Endothelial cell (in vitro differentiated cells): ENCODE data around the gene CREB5. TPM values are rescaled to one million over a fixed set of nuclear protein-coding genes. Genes with fewer than 3 reads are reported as not detected.

Source experiments
- DNase-seq: peaks from one replicate; pipeline ENCODE4 v3.0.0; 2021; ENCODE audit warnings: low spot score
- H3K27ac Mint-ChIP-seq: one replicate; pipeline ENCODE4 v1.8.0; 2021; ENCODE audit warnings: mixed read lengths, inconsistent platforms; ENCODE audit not compliant: unreplicated experiment
- H3K27me3 Mint-ChIP-seq: one replicate; pipeline ENCODE4 v1.8.0; 2021; ENCODE audit warnings: mild to moderate bottlenecking, moderate library complexity, mixed read lengths, inconsistent platforms; ENCODE audit not compliant: unreplicated experiment
- H3K36me3 Mint-ChIP-seq: one replicate; pipeline ENCODE4 v1.8.0; 2021; ENCODE audit warnings: mild to moderate bottlenecking, low read depth, mixed read lengths, inconsistent platforms; ENCODE audit not compliant: unreplicated experiment
- H3K4me1 Mint-ChIP-seq: one replicate; pipeline ENCODE4 v1.8.0; 2021; ENCODE audit warnings: mild to moderate bottlenecking, mixed read lengths, inconsistent platforms; ENCODE audit not compliant: unreplicated experiment
- H3K4me3 Mint-ChIP-seq: one replicate; pipeline ENCODE4 v1.8.0; 2021; ENCODE audit warnings: mild to moderate bottlenecking, mixed read lengths, inconsistent platforms; ENCODE audit not compliant: unreplicated experiment
- H3K9me3 Mint-ChIP-seq: one replicate; pipeline ENCODE4 v1.8.0; 2021; ENCODE audit warnings: mixed read lengths, inconsistent platforms; ENCODE audit not compliant: unreplicated experiment
- CTCF ChIP-seq: fragments of 200-600 bp; sonication (generic); IDR thresholded peaks from one replicate; pipeline ENCODE4 v1.5.0; 2021; ENCODE audit warnings: antibody characterized with exemption; ENCODE audit not compliant: unreplicated experiment
- total RNA-seq: library from RNA; stranded (reverse); fragmentation: NEBNext Ultra II Directional; extraction: Animal tissue kit (Norgen Biotek cat#: 25700); gene quantifications from one replicate; pipeline ENCODE4 v1.2.1, GENCODE V29; 2021; ENCODE audit not compliant: unreplicated experiment

Gene CREB5
- total RNA-seq, 1 donor from 2014 or later: 5.6 TPM

GRCh38 chr7:28629216-28629842 lies 217.0 kb downstream of the CREB5 start:
- no peaks in the 10 kb centered on the region for H3K27me3 Mint-ChIP-seq
- H3K9me3 Mint-ChIP-seq: no peaks in the 10 kb centered on the region
- DNase-seq: no peak
- H3K4me1 Mint-ChIP-seq: peaks cover 34% of the 10 kb centered on the region
- TF ChIP-seq CTCF: no peak
- H3K36me3 Mint-ChIP-seq: no peaks in the 10 kb centered on the region
- no peak overlapping the region for H3K4me3 Mint-ChIP-seq
- H3K27ac Mint-ChIP-seq: no peak overlapping the region

- Mint-ChIP-seq H3K9me3 (no peaks in the 10 kb centered on the region), H3K4me3 (no peak overlapping the region), H3K27me3 (no peaks in the 10 kb centered on the region), H3K27ac (no peak overlapping the region), H3K36me3 (no peaks in the 10 kb centered on the region), H3K4me1 (peaks cover 34% of the 10 kb centered on the region)
- no peak for DNase-seq
- TF ChIP-seq CTCF: no peak
Observed at GRCh38 chr7:28630350-28630749, 218.0 kb downstream of the CREB5 start.

GRCh38 chr7:28631995-28632394 lies 219.7 kb downstream of the CREB5 start:
- no peak for TF ChIP-seq CTCF
- peak overlapping the region; percentile 94 for H3K27ac Mint-ChIP-seq
- H3K9me3 Mint-ChIP-seq: no peaks in the 10 kb centered on the region
- no peak overlapping the region for H3K4me3 Mint-ChIP-seq
- no peaks in the 10 kb centered on the region for H3K27me3 Mint-ChIP-seq
- H3K36me3 Mint-ChIP-seq: no peaks in the 10 kb centered on the region
- peak; percentile 25 for DNase-seq
- peaks cover 31% of the 10 kb centered on the region for H3K4me1 Mint-ChIP-seq

DNA sequence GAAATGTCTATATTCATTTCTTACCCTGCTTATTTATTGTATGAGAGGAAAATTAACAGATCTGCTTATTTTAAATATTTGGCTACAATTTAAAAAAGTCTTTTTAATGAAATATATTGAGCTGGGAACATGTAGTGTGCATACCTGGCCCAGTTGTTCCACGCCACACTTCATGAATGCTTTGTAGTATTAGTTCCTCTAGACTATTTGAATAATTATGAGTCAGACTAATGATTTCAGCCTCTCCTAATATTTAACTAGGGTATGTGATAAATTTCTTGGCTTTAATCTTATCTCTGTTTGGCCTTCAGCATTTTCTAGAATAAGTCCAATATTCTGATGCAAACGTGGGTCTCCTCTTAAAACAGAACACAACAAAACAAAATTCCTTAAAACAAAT lies 226.6 kb downstream of the CREB5 start:
- Mint-ChIP-seq H3K36me3 (no peaks in the 10 kb centered on the region), H3K4me3 (no peak overlapping the region), H3K4me1 (no peaks in the 10 kb centered on the region), H3K27me3 (no peaks in the 10 kb centered on the region), H3K9me3 (no peaks in the 10 kb centered on the region), H3K27ac (no peak overlapping the region)
- DNase-seq: no peak
- TF ChIP-seq CTCF: no peak

DNA sequence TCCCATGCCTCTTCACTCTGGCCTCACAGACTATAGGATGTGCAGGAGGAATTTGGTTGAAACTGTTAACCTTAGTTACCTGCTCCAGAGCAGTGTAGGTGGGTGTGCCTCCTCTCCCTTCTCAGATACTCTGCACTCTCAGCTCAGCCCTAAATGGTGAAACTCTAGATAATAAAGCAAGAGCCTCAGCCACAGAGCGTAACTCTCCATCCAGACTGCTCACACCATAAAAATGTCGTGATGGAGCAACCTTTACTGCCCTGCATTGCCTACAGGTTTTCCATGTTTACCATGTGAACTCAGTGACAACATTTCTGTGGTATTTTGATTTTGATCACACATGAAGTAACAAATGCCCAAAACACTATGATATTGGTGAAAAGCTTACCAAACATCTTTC lies 227.7 kb downstream of the CREB5 start:
- Mint-ChIP-seq H3K4me1 (no peaks in the 10 kb centered on the region), H3K9me3 (no peaks in the 10 kb centered on the region), H3K36me3 (no peaks in the 10 kb centered on the region), H3K4me3 (no peak overlapping the region), H3K27me3 (no peaks in the 10 kb centered on the region), H3K27ac (no peak overlapping the region)
- DNase-seq: no peak
- no peak for TF ChIP-seq CTCF
